Epidermal melanocyte (primary cell): Measurements from ENCODE around the gene SIRT4.
A peak's percentile ranks its signal among the peaks of the same experiment; 100 is the strongest.
"Not testable (repeated sequence)": the region's sequence is repeated elsewhere in the genome, so short reads cannot be mapped to it uniquely, and the experiment has no call there.

Experiments
- DNase-seq: peaks from one replicate; pipeline ENCODE4 v3.0.0; 2011; ENCODE audit warnings: low spot score; ENCODE audit not compliant: insufficient read length

The SIRT4 gene, protein sequence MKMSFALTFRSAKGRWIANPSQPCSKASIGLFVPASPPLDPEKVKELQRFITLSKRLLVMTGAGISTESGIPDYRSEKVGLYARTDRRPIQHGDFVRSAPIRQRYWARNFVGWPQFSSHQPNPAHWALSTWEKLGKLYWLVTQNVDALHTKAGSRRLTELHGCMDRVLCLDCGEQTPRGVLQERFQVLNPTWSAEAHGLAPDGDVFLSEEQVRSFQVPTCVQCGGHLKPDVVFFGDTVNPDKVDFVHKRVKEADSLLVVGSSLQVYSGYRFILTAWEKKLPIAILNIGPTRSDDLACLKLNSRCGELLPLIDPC

DNA sequence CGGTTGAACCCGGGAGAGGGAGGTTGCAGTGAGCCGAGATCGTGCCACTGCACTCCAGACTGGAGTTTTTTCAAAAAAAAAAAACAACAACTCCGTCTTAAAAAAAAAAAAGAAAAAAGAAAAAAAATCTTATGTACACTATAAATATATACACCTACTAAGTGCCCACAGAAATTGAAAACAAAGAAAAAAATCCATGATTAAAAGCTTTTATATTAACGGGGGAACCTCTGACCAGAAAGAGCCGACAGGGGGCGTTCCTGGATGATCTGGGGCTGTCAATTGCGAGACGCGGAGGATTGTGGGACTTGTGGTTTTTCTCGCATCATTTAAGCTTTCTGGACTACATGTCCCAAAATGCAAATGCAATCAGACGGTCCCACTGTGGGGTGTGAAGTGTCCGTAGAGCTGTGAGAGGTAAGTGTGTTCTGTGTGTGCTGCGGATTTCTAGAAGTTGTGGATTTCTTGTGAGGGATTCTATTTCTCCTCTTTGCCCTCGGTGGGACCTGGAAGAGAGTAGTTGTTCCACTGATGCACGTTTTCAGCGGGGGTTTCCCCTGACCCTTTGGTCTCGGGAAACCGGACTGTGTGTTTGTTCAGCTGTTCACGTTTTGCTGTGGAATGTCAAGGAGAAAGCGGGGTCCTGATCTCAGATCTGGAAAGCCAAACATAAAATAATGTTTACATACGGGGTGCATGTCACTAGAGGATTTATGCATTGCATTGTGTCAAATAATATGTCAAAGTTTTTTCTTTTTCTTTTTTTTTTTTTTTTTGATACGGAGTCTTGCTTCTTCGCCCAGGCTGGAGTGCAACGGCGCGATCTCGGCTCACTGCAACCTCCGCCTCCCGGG lies at the start of gene SIRT4:
TSS of gene SIRT4 (plus strand) at position 360 of the 854 bp plus-strand sequence. CDS start 1,241 bp downstream, outside the sequence.
- DNase-seq = peak; percentile 99

- not testable (repeated sequence) for DNase-seq
Measured at GRCh38 chr12:120253313-120253712, 48.8 kb upstream of the SIRT4 start.

GRCh38 chr12:120254809-120255208 lies 47.3 kb upstream of the SIRT4 start:
- DNase-seq = no peak

DNA sequence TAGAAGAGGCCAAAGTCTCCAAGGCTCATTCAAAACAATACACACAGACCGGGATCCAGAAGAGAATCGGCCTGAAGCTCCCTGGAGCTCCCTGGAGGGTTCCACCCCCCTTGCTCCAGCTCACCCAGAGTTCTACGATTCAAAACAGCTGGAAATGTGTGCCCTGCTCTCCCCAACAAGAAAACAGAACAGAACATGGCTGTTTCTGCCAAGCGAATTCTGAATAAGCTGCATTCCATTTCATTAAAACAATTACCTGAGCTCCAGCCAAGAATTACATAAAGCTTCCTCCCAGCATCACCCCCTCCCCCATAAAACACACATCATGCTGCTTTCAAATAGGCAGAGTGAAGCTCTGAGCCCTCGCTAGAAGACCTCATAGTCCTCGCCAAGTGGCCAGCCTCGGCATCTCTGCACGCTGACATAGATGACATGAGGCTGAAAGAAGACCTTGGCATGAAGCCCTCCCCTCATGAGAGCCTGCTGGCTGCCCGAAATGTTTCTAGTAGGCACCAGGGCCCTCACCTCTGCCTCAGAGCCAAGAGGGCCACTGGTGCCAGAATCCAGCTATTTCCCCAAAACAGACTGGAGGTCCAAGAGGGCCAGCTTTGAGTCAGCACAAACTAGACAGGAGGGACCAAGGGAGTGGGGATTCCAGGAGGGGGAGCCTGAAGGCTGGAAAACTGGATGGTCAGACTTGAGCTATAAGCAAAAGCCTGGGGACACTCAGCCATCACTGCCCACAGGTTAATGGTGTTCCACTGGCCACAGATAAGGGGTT lies 44.9 kb upstream of the SIRT4 start:
- peak; percentile 68 for DNase-seq

GRCh38 chr12:120258323-120258896 lies 43.7 kb upstream of the SIRT4 start:
- DNase-seq = peak; percentile 39

DNA sequence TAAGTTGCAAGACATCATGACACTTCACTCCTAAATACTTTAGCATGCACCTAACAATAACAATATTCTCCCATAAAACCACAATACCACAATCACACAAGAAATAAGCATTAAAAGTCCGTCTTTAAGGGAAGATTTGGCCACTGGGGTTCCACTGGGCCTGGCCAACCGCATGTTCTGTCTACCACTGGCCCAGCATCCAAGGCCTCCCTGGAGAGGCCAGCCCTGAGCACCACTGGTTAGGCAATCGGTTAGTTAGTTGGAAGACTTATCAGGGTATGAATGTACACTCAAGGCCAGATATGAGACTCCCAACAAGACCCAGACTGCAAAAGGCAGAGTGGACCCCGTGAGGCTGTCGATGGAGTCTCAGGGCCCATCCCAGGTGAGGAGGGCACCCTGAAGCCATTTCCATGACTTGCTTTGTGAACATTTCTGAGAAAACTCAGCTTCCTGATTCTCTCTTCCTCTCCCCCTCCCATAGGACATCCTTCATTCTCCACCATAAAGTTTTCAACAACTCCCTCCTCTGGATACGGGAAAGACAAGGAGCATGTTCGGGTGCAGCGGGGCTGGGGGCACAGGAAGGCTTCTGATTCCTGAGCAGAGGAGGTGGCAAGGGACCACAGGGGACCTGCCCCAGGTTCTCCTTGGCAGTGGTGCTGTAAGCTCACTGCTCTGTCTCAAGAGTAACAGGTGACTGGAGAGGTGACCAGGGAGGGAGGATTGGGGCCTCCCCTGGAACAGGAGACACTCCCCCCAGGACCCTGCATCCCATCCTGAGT lies 42.5 kb upstream of the SIRT4 start:
- DNase-seq = no peak

- DNase-seq = no peak
Measured at GRCh38 chr12:120260607-120261006, 41.5 kb upstream of the SIRT4 start.

GRCh38 chr12:120261951-120262851 lies 39.9 kb upstream of the SIRT4 start:
- DNase-seq = peak; percentile 76

DNA sequence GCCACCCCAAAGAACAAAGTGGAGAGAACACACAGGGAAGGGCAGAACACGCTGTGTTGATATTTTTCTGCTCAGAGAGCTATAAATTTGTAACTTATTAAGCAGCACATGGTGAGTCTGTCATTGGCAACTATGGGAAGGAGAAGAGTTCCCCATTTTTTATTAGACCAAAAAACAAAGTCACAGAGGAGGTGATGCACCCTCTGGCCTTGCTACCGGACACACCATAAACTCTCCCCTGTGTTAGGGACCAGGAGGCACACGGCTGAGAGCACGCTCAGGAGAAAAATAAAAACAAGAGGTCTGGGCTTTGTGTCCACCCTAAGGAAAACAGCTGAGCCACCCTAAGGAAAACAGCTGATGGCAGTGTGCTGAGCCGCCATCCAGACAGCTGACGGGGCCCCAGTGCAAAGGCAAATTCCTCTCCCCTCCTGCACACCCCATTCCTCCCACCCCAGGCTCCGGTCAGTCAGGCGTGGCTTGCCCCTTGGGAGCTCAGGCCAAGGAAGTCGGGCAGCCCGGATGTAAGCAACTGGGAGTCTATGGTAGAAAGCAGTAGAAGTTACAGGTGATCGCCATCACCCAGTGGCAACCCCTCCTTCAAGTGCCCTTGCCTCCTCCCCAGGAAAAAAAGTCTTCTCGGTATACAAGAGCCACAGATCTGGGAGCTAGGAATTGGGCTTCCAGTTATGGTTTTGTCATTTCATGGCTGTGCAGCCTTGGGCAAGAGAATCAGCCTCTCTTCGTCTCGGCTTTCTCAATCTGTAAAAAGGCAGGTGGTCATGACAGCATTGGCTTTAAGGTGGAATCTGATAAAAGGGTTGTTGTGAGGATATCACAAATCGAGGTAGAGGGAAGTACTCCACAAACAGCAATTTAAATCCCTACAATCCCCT lies 39.0 kb upstream of the SIRT4 start:
- no peak for DNase-seq

GRCh38 chr12:120263748-120264085 lies 38.4 kb upstream of the SIRT4 start:
- no peak for DNase-seq

DNA sequence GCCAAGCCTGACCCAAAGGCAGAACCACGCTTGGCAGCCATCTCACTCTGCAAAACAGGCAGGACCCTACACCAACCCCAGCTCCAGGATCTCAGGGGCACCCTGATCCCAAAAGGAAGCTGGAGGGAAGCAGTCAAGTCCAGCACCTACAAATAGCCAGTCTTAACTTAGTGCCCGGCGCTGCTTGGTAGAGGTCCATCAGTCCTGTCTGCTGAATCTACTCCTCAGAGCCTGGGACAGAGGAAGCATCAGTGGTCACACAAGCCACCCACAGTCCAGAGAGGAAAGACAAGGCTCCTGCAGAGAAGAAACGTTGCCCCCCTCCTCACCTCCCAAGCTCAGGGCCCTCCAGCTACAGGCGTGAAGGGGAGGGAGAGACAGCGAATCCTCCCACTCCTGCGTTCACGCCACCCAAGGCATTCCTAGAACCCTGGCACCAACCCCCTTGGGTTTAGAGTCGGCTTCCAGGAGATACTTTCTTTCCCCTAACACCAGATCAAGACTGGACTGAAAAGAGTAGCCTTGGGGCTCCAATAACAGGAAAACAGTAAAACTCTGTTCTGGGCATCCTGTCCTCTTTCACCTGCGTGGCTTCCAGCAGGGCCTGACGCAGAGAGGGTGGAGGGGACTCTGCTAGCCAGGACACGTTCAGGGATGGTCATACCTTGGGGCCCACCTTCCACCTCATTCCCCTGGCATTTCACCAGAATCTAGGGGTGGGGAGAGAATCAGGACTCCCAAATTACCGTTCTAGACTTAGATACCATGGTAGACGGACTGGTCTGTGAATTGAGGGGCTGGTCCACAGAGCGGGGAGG lies 37.8 kb upstream of the SIRT4 start:
- DNase-seq = no peak

GRCh38 chr12:120264904-120265472 lies 37.1 kb upstream of the SIRT4 start:
- no peak for DNase-seq

DNA sequence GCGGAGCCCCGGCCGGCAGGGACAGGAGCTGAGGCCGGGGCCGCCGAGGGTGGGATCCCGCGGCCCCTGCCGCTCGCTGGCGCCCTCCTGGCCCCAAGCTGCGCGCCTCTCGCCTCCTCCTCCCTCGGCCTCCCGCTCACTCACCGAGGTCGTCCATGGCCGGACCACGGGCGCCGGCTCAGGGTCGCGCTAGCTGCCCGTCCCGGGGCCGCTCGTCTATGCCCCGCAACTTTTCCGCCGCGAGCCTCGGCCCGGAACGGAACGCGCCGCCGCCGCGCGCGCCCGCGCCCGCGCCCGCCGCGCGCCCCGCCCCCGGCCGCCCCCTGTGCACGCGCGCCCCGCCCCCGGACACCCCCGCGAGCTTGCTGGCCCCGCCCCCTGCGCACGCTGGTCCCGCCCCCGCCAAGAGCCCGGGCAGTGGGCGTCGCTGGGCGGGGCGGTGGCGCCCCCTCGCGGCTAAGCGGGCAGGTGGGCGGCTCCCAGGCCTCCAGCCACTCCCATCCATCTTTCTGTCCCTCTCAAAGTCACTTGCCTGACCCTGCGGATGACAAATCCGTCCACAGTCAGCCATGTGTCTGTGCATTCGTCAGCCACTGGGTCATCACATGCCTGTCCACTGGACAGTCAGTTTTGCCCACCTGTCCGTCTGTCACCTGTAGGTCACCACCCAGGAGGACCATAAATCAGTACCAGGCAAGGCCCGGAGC lies 36.5 kb upstream of the SIRT4 start, which contains the start of gene PXN:
TSS of gene PXN (minus strand) at position 258 of the 707 bp plus-strand sequence. CDS start at position 157, 101 bp downstream.
- DNase-seq = peak; percentile 64

GRCh38 chr12:120266180-120266870 lies 35.8 kb upstream of the SIRT4 start:
- no peak for DNase-seq

DNA sequence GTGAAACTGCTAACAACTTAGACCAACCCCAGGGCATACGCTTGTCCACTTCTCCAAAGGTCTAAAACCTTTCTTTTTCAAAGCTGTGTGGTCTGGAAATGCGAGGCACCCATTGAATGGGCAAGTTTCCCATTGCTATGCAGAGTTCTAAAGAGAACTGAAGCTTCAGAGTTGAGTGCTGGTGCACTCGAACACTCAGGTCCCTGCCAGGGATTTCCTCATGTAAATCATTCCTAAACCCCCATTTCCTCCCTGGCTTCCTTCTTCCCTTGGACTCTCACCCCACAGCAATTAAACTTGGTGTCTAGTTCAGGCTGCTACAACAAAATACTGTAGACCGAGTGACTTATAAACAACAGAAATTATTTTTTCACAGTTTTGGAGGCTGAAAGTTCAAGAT lies 34.4 kb upstream of the SIRT4 start:
- no peak for DNase-seq

GRCh38 chr12:120276734-120277133 lies 25.4 kb upstream of the SIRT4 start:
- DNase-seq = no peak
